WTC11 (cell line): ENCODE measurements around the gene HSD11B1L.

Experiments used
- ATF1 ChIP-seq: sonication (generic); formaldehyde crosslinking; IDR thresholded peaks from 2 replicates; pipeline ENCODE4 v1.8.1; 2023; ENCODE audit warnings: mild to moderate bottlenecking, moderate library complexity, missing genetic modification reagents
- CREB1 ChIP-seq: sonication (generic); formaldehyde crosslinking; IDR thresholded peaks from 2 replicates; pipeline ENCODE4 v1.8.0; 2023; ENCODE audit warnings: mild to moderate bottlenecking, missing genetic modification reagents
- CTCF ChIP-seq: fragments of 200-600 bp; IDR thresholded peaks from 2 replicates; pipeline ENCODE4 v1.8.0; 2022; ENCODE audit warnings: antibody characterized with exemption
- MAX ChIP-seq: sonication (generic); formaldehyde crosslinking; IDR thresholded peaks from 2 replicates; pipeline ENCODE4 v1.8.0; 2022; ENCODE audit warnings: mild to moderate bottlenecking, missing genetic modification reagents
- NR3C1 ChIP-seq: sonication (generic); formaldehyde crosslinking; conservative IDR thresholded peaks from 2 replicates; pipeline ENCODE4 v1.8.1; 2023; ENCODE audit warnings: low read depth, mild to moderate bottlenecking, missing genetic modification reagents
- SMAD4 ChIP-seq: sonication (generic); formaldehyde crosslinking; IDR thresholded peaks from 2 replicates; pipeline ENCODE4 v1.8.0; 2022; ENCODE audit warnings: mild to moderate bottlenecking, missing genetic modification reagents
- TEAD4 ChIP-seq: sonication (generic); formaldehyde crosslinking; IDR thresholded peaks from 2 replicates; pipeline ENCODE4 v1.8.0; 2022; ENCODE audit warnings: mild to moderate bottlenecking, missing genetic modification reagents
- ZNF219 ChIP-seq: sonication (generic); formaldehyde crosslinking; IDR thresholded peaks from 2 replicates; pipeline ENCODE4 v1.8.0; 2023; ENCODE audit warnings: missing genetic modification reagents, mild to moderate bottlenecking, borderline replicate concordance

- no peak for TF ChIP-seq MAX (CRISPR knock-in tag)
- no peak for TF ChIP-seq CREB1 (CRISPR knock-in tag)
- TF ChIP-seq CTCF: no peak
- no peak for TF ChIP-seq NR3C1 (CRISPR knock-in tag)
- no peak for TF ChIP-seq ZNF219 (CRISPR knock-in tag)
- TF ChIP-seq TEAD4 (CRISPR knock-in tag): no peak
- no peak for TF ChIP-seq ATF1 (CRISPR knock-in tag)
- no peak for TF ChIP-seq SMAD4 (CRISPR knock-in tag)
Measured at GRCh38 chr19:5677580-5677979, 3.2 kb upstream of the HSD11B1L start.
